ENCODE measurements around the gene CEP112. TPM values are rescaled to one million over a fixed set of nuclear protein-coding genes. Genes with fewer than 3 reads are reported as not detected.

The CEP112 gene
- total and polyA plus RNA-seq, 2 of the 8 experiments (the other 6 are each of a cell fraction or from before 2014, with no cell fraction given) = 0.62 to 3.1 TPM

DNA sequence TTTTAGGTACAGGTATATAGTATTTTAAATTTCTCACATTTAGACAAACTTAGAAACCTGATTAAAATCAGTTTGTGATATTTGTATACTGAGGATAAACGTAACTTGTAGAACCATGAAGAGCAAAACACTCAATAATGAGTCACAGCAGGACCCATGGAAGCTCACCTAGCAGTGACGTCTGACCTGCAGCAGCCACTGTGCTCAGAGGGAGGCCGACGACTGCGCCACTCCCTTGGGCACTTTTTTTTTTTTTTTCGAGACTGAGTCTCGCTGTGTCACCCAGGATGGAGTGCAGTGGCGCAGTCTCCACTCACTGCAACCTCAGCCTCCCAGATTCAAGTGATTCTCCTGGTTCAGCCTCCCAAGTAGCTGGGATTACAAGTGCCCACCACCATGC, 524.3 kb downstream of the CEP112 start:
- no peak overlapping the region for H2BK15ac ChIP-seq (ENCODE audit: low read length)
- H3K36me3 ChIP-seq (ENCODE audit: control insufficient read depth in 2 of 4, insufficient read depth in 4 of 4, low read length in 3 of 4) = no peaks in the 10 kb centered on the region
- H3K4ac ChIP-seq (replicated peaks; ENCODE audit: insufficient read length, low read depth, low read length) = no peak overlapping the region
- no peaks in the 10 kb centered on the region for H3K23me2 ChIP-seq (ENCODE audit: low read depth, low read length)
- no peak overlapping the region for H3K23ac ChIP-seq (ENCODE audit: insufficient read length)
- no peaks in the 10 kb centered on the region for H3K79me2 ChIP-seq (ENCODE audit: control insufficient read depth in 1 of 2, insufficient read depth in 2 of 2, low read length in 2 of 2)
- no peak overlapping the region for H2BK20ac ChIP-seq (ENCODE audit: low read length)
- ChIA-PET CTCF (ENCODE audit: partially characterized antibody) (interaction anchor here (0.7 kb wide), 1 partner anchor 43 kb away, joined by 3 read pairs; no protein-coding TSS in a partner anchor), POLR2A (ENCODE audit: partially characterized antibody) (no interaction called here)
- no peak overlapping the region for H4K91ac ChIP-seq (replicated peaks; ENCODE audit: insufficient read length, low read length)
- TF ChIP-seq SUZ12 (IDR thresholded peaks at IDR 0.05; ENCODE audit: low read length) (no peak), TAF1 (IDR thresholded peaks at IDR 0.05; ENCODE audit: low read depth, low read length) (no peak), POLR2AphosphoS5 (IDR thresholded peaks at IDR 0.05; ENCODE audit: low read depth, low read length) (no peak), BRCA1 (IDR thresholded peaks at IDR 0.05; ENCODE audit: low read depth, low read length) (no peak), CEBPB (IDR thresholded peaks at IDR 0.05; ENCODE audit: low read depth, low read length) (no peak), CHD2 (IDR thresholded peaks at IDR 0.05; ENCODE audit: low read length) (no peak), SIRT6 (IDR thresholded peaks at IDR 0.05; ENCODE audit: low read length) (no peak), CTCF (IDR thresholded peaks at IDR 0.05; ENCODE audit: control extremely low read depth in 1 of 3, insufficient read depth in 1 of 3, low read depth in 1 of 3, low read length in 3 of 3) (no peak), NANOG (IDR thresholded peaks at IDR 0.05; ENCODE audit: insufficient read depth, low read depth, low read length, poor library complexity, severe bottlenecking) (no peak)
- H3K56ac ChIP-seq (replicated peaks; ENCODE audit: insufficient read length, low read depth, low read length) = no peak overlapping the region
- H3K79me1 ChIP-seq (ENCODE audit: low read depth, low read length) = no peaks in the 10 kb centered on the region
- no peak overlapping the region for H4K5ac ChIP-seq (ENCODE audit: insufficient read length, low read depth, low read length)
- no peaks in the 10 kb centered on the region for H4K20me1 ChIP-seq (replicated peaks in 1 of 2; ENCODE audit: control insufficient read depth in 1 of 2, insufficient read depth in 2 of 2, low read length in 2 of 2)
- no peak overlapping the region for H2AFZ ChIP-seq (ENCODE audit: low read length)
- peak overlapping the region; percentile 74; the same call in 1 of the 2 replicates for H4K8ac ChIP-seq (ENCODE audit: extremely low read depth, insufficient read depth, low read length)
- peaks cover 0 to 2% (median 0%) of the 10 kb centered on the region in 4 experiments; a peak in 1 of 7 replicates for H3K4me1 ChIP-seq (replicated peaks in 1 of 4; ENCODE audit: control insufficient read depth in 3 of 4, insufficient read depth in 4 of 4, low read length in 3 of 4)
- H3K4me3 ChIP-seq (ENCODE audit: extremely low read depth in 1 of 4, insufficient read depth in 2 of 4, low read depth in 3 of 4, low read length in 4 of 4) = no peak overlapping the region
- H2BK120ac ChIP-seq (replicated peaks; ENCODE audit: low read depth, low read length) = no peak overlapping the region
- WGBS, 2 experiments (ENCODE audit: extremely low coverage in 1 of 2, insufficient coverage in 1 of 2, insufficient read length in 1 of 2, insufficient replicate concordance in 2 of 2, low coverage in 1 of 2, low lambda C conversion rate in 2 of 2, missing lambda C conversion rate in 1 of 2) = 89% methylated on average over 8 of the region's 8 CpGs; no CpG with 5 or more reads in 1 of the 2 experiments
- no peaks in the 10 kb centered on the region for H3K27me3 ChIP-seq (replicated peaks in 1 of 4; ENCODE audit: control insufficient read depth in 3 of 4, extremely low read depth in 1 of 4, insufficient read depth in 3 of 4, low read length in 3 of 4)
- DNase-seq (ENCODE audit: low read depth in 1 of 2, low spot score in 2 of 2) (no peak), FAIRE-seq (no peak)
- no peak overlapping the region for H3K9ac ChIP-seq (replicated peaks in 1 of 4; ENCODE audit: extremely low read depth in 1 of 4, low read depth in 3 of 4, low read length in 3 of 4)
- H3K27ac ChIP-seq (ENCODE audit: low read depth, low read length) = no peak overlapping the region
- no peak overlapping the region for H3K14ac ChIP-seq (ENCODE audit: insufficient read length)
- no peak overlapping the region for H2BK5ac ChIP-seq (ENCODE audit: low read depth, low read length)
- no peak overlapping the region for H2BK12ac ChIP-seq (ENCODE audit: low read depth, low read length)
- H3K18ac ChIP-seq (ENCODE audit: extremely low read depth, low read length) = no peak overlapping the region
- no peaks in the 10 kb centered on the region for H3K9me3 ChIP-seq (ENCODE audit: insufficient read depth in 2 of 2, low read depth in 1 of 2, low read length in 1 of 2)
- no peak overlapping the region for H2AK5ac ChIP-seq (ENCODE audit: low read depth, low read length)
- H3K4me2 ChIP-seq (ENCODE audit: insufficient read depth in 1 of 2, low read depth in 2 of 2, low read length in 2 of 2) = no peak overlapping the region

Data from H1 (cell line).